HL-60 (cell line): ENCODE measurements around the gene PPHLN1.

ENCODE experiments used
- DNase-seq, 2 experiments: peaks; one replicate each; pipeline ENCODE4 v3.0.0-alpha.2; 2010 to 2020; ENCODE audit warnings: low read depth in 1 of 2, low spot score in 1 of 2
- H3K27ac ChIP-seq: fragments of 250-450 bp; sonication (Bioruptor Pico); replicated peaks from 2 replicates; pipeline ENCODE4 v1.5.1; 2020; ENCODE audit warnings: mild to moderate bottlenecking, moderate library complexity
- H3K27me3 ChIP-seq: fragments of 250-450 bp; sonication (Bioruptor Pico); 2 replicates; pipeline ENCODE4 v1.5.1; 2021; ENCODE audit warnings: mild to moderate bottlenecking, moderate library complexity; ENCODE audit not compliant: insufficient read depth, poor library complexity, severe bottlenecking
- H3K4me3 ChIP-seq: replicated peaks from 2 replicates; pipeline ENCODE4 v1.5.1; 2011; ENCODE audit warnings: mild to moderate bottlenecking, control low read depth, low read length; ENCODE audit not compliant: insufficient read depth
- CTCF ChIP-seq: IDR thresholded peaks from one replicate; pipeline ENCODE4 v1.5.1; 2011; ENCODE audit warnings: low read length, control low read depth, inconsistent platforms; ENCODE audit not compliant: insufficient read depth
- GABPA ChIP-seq: IDR thresholded peaks from 2 replicates; pipeline ENCODE4 v1.6.1; 2012; ENCODE audit warnings: low read depth
- POLR2AphosphoS5 ChIP-seq: IDR thresholded peaks from 2 replicates; pipeline ENCODE4 v1.6.1; 2012; ENCODE audit warnings: low read depth
- REST ChIP-seq: IDR thresholded peaks from 2 replicates; pipeline ENCODE4 v1.6.1; 2012; ENCODE audit warnings: low read depth; ENCODE audit not compliant: insufficient replicate concordance
- SPI1 ChIP-seq: IDR thresholded peaks from 2 replicates; pipeline ENCODE4 v1.6.1; 2012; ENCODE audit warnings: low read depth, mild to moderate bottlenecking, borderline replicate concordance

The PPHLN1 gene

GRCh38 chr12:42362647-42363260 is 36.8 kb downstream of the PPHLN1 start:
- Histone ChIP-seq H3K4me3 (no peak overlapping the region), H3K27me3 (no peaks in the 10 kb centered on the region), H3K27ac (no peak overlapping the region)
- DNase-seq = no peak
- TF ChIP-seq GABPA (no peak), SPI1 (no peak), REST (no peak), POLR2AphosphoS5 (no peak), CTCF (no peak)

- H3K27ac ChIP-seq = no peak overlapping the region
Measured at GRCh38 chr12:42364692-42365091, 38.7 kb downstream of the PPHLN1 start.

GRCh38 chr12:42365486-42365885 is 39.5 kb downstream of the PPHLN1 start:
- Histone ChIP-seq H3K27ac (no peak overlapping the region), H3K27me3 (no peaks in the 10 kb centered on the region), H3K4me3 (no peak overlapping the region)
- no peak for DNase-seq
- no peak for TF ChIP-seq CTCF
- no peak for TF ChIP-seq REST
- no peak for TF ChIP-seq POLR2AphosphoS5
- TF ChIP-seq GABPA = no peak
- no peak for TF ChIP-seq SPI1

More at GRCh38 chr12:42364692-42365091, 38.7 kb downstream of the PPHLN1 start:
- TF ChIP-seq GABPA (no peak), CTCF (no peak), SPI1 (no peak)
- Histone ChIP-seq H3K4me3 (no peak overlapping the region), H3K27me3 (no peaks in the 10 kb centered on the region)
- DNase-seq = no peak

- no peak for DNase-seq
- Histone ChIP-seq H3K27me3 (no peaks in the 10 kb centered on the region), H3K4me3 (no peak overlapping the region), H3K27ac (no peak overlapping the region)
- TF ChIP-seq CTCF (no peak), POLR2AphosphoS5 (no peak), REST (no peak), GABPA (no peak), SPI1 (no peak)
Measured at GRCh38 chr12:42370013-42370412, 44.0 kb downstream of the PPHLN1 start.
